Activated CD4-positive, CD25-positive, alpha-beta regulatory T cell treated with anti-CD3 and anti-CD28 coated beads, Interleukin-2, amount 50 U/mL, for 72 hours (primary cell): ENCODE measurements around the gene NOL9.
"Not testable (repeated sequence)": the region's sequence is repeated elsewhere in the genome, so short reads cannot be mapped to it uniquely, and the experiment has no call there.

Experiments
- DNase-seq: peaks from one replicate; pipeline ENCODE4 v3.0.0; 2021

The NOL9 gene

GRCh38 chr1:6570987-6571386, 16.7 kb upstream of the NOL9 start:
- no peak for DNase-seq

DNA sequence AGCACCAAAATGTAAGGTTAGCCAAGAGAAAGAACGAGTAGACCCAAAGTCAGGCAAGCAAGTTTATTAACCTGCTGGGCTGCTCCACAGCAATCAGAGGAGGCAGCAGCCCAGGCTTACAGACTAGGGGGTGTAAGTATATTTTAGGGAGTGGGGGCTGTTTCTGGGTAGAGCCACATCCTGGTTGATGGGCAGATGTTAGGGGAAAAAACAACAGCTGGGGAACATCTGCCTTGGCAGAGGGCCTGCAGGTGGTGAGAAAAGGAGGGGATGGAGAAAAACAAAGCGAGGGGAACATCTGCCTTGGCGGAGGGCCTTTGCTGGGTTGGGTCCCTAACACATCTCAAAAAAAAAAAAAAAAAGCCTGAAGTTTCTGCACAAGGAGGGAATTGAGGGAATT, 15.8 kb upstream of the NOL9 start:
- DNase-seq: no peak

DNA sequence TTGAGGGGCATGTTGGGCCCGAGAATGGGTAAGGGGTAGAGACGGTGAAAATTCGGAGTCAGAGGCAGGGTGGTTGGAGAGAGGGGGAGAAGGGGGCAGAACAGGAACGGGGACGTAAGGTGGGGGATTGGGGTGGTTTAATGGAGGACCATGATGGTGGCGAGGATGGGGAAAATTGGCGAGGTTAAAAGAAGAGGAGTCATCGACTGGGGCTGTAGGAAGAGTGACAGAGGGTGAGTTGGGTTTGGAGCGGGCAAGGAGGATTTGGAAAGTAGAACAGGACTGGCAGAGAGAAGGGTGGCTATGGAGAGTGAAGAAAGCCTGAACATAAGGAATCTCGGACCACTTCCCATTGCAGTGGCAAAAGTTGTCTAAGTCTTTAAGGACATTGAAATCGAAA, 14.7 kb upstream of the NOL9 start:
- DNase-seq: no peak

- no peak for DNase-seq
Observed at GRCh38 chr1:6560267-6560666, 6.0 kb upstream of the NOL9 start.

DNA sequence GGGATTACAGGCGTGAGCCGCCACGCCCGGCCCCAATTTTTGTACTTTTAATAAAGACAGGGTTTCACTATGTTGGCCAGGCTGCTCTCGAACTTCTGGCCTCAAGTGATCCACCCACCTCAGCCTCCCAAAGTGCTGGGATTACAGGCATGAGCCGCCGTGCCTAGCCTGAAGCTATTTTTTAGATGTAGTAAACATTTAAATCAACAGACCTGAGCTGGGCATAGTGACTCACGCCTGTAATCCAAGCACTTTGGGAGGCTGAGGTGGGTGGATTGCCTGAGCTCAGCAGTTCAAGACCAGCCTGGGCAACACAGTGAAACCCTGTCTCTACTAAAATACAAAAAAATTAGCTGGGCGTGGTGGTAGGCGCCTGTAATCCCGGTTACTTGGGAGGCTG, 4.8 kb upstream of the NOL9 start:
- DNase-seq: not testable (repeated sequence)

GRCh38 chr1:6557597-6557996, 3.3 kb upstream of the NOL9 start:
- DNase-seq: no peak

GRCh38 chr1:6554907-6555778, 830 bp upstream of the NOL9 start, which contains the start of gene TAS1R1:
TAS1R1 (plus strand) TSS chr1:6555307; CDS start chr1:6555374, 67 bp downstream.
- DNase-seq: no peak

- no peak for DNase-seq
Observed at GRCh38 chr1:6547301-6547700, 7.0 kb downstream of the NOL9 start.

DNA sequence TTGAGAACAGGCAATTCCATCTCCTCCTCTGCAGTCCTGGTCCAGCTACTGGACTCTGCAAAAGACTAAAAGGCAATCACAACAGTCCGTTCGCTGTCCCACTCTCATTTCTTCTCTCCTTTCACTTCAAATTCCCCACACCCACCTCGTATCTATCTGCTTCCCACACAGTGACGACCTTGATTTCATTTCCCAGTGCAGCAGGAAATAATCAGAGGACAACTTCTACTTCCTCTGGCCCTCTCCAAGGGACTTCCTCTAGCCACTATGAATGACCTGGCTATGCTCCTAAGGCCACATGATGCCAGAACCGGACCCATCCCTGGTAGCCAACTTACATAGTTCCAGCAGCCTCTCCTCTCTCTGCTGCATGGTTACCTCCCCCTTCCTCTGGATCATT, 8.0 kb downstream of the NOL9 start:
- no peak for DNase-seq

- no peak for DNase-seq
Observed at GRCh38 chr1:6545276-6546112, 8.8 kb downstream of the NOL9 start.

DNA sequence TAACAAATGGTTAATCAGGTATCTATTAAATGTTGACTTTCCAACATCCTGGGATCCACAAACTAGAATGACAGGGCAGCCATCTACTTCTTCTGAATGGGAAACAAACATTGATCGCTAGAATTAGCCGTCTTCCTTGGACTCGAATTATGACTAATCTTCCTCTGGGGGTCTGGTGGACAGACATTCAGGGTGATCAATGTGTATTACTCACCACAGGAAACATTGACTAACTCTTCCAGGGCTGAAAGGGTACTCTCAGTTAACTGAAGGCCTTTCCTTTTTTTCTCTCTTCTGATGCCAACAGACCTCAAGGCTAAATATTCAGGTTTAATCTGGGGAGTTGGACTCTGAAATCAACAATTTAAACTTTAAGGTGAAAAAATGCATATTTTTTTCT, 9.5 kb downstream of the NOL9 start:
- DNase-seq: no peak

DNA sequence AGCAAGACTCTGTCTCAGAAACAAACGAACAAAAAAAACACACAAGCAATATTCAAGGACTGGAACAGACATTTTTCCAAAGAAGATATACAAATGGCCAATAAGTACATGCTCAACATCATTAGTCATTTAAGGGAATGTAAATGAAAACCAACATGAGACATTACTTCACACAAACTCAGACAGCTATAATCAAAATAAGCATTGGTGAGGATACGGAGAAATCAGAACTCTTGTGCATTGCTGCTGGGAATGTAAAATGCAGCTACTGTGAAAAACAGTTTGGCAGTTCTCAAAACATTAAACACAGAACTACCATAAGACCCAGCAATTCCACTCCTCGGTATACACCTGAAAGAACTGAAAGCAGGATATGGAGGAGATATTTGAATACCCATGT, 15.4 kb downstream of the NOL9 start:
- DNase-seq: no peak

GRCh38 chr1:6536291-6536690, 18.0 kb downstream of the NOL9 start:
- DNase-seq: no peak

DNA sequence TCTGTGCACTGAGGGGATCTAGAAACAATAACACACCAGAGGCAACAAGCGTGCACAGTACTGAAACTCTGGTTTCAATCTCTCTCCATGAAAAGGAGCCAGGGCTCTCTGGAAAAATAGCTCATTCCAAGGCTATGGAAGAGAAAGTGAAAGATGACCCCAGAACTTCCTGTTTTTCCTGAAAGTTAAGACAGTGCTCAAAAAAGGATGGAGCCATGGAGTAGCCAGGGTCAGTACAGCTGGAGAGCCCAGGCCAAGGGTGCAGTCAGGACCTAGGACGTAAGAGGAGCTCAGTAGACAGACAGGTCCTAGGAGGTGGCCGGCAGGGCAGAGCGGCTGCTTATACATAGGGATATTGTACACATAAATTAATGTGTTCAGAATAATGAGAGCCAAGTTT, 19.1 kb downstream of the NOL9 start:
- no peak for DNase-seq

DNA sequence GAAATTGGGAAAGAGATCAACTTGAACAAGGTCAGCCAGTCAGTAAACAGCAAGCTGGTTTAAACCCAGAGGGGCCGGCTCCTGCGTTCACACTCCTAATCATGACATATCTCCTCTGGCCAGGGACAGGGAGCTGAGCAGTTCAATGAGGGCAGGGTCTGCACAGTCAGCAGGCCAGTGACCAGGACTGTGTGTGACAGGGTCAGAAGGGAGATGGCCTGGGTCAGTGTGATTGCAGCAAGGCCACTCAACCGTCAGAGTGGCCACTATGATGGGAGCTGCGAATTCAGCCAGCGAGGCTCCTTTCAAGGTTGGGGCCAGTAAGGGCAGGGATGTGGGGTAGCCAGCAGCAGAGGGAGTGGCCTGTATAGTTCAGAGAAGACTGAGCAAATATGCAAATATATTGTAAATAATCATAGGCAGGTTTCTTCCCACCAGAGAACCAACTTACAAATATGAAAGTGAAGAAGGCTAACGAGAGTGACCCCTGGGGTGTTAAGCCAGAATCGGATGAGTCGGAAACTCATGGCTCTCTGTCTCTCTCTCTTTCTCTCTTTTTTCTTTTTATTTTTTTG, 20.0 kb downstream of the NOL9 start:
- no peak for DNase-seq

GRCh38 chr1:6531996-6532395, 22.3 kb downstream of the NOL9 start:
- DNase-seq: no peak

- no peak for DNase-seq
Observed at GRCh38 chr1:6530504-6531160, 23.7 kb downstream of the NOL9 start.

DNA sequence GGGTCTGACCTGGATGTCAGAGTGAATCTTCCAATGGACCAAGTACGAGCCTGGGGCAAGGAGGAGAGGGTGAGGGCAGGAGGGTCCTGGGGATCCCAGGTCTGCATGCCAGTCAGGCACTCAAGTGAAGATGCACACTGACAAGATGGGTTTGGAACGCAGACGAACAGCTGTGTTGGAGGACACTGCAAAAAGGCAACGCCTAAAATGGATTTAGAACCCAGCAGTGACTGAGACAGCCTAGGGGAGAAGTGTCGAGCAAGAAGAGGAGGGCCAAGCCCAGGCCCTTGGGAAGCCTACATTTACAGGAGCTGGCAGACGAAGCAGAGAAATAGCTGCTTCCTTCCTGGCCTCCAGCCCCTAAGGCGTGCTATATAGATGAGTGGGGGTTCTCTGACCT, 25.8 kb downstream of the NOL9 start:
- no peak for DNase-seq

GRCh38 chr1:6526316-6526715, 28.0 kb downstream of the NOL9 start:
- DNase-seq: no peak

GRCh38 chr1:6523566-6523965, 30.7 kb downstream of the NOL9 start:
- no peak for DNase-seq

- DNase-seq: no peak
Observed at GRCh38 chr1:6521536-6521935, 32.8 kb downstream of the NOL9 start.

DNA sequence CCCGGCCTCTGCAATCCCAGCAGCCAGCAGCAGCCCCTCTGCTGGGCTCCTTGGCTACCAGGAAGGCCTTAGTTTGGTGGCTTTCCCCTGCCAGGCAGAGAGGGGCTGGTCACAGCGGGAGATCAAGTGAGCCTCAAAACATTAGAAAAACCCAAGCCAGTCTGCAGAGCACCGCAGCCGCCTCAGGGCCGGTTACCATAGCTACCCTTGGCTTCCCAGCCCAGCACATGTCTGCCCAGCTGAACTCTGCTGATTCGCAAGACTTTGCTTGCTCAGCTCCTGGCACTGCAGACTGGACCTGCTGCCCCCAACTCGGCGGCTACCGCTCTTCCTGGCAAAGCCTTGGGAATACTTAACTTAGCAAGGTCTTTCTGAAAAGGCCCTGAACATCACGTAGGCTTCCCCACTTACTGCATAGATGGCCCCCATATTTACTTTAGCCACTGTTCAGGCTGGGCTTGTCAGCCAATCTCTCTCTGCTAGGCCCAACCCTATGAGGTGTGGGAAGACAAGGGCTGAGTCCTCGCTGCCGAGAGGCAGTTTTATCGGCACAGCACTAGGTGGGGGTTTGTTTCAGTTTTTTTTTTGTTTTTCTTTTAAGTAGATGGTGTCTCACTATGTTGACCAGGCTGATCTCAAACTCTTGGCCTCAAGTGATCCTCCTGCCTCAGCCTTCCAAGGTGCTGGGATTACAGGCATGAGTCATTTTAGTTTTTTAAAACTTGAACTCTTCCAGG, 34.2 kb downstream of the NOL9 start:
- DNase-seq: no peak
